Colonic mucosa (tissue), 4 donors: ENCODE measurements around the gene DOP1B. TPM values are rescaled to one million over a fixed set of nuclear protein-coding genes. Genes with fewer than 3 reads are reported as not detected.

Source experiments
- DNase-seq: peaks from one replicate; pipeline ENCODE4 v3.0.0-alpha.2; 2020
- H3K27ac ChIP-seq: fragments of 200-600 bp; one replicate; pipeline ENCODE4 v1.8.0; 2021
- H3K27me3 ChIP-seq: fragments of 200-600 bp; one replicate; pipeline ENCODE4 v1.8.0; 2021
- H3K36me3 ChIP-seq: fragments of 200-600 bp; one replicate; pipeline ENCODE4 v1.8.0; 2021
- H3K4me1 ChIP-seq: fragments of 200-600 bp; one replicate; pipeline ENCODE4 v1.8.0; 2021; ENCODE audit warnings: mild to moderate bottlenecking
- H3K4me3 ChIP-seq: fragments of 200-600 bp; one replicate; pipeline ENCODE4 v1.8.0; 2021
- H3K9ac ChIP-seq, 2 donors: one replicate each; pipeline ENCODE4 v1.7.0; 2013; ENCODE audit warnings: control low read depth in 2 of 2, low read depth in 2 of 2, low read length in 2 of 2
- H3K9me3 ChIP-seq: fragments of 200-600 bp; one replicate; pipeline ENCODE4 v1.8.0; 2021
- CTCF ChIP-seq: fragments of 200-600 bp; IDR thresholded peaks from one replicate; pipeline ENCODE4 v1.8.0; 2022; ENCODE audit warnings: antibody characterized with exemption, mild to moderate bottlenecking
- intact Hi-C: fragments of 100-400 bp; cut with DNase I; formaldehyde crosslinking; loops from one replicate; pipeline ENCODE4 v1.14.1; 2022
- total RNA-seq, 2 donors: library from RNA; stranded (reverse); fragmentation: NEBNext Ultra II Directional in 1 of 2; extraction: Animal tissue kit (Norgen Biotek cat#: 25700) in 1 of 2; gene quantifications; one replicate each; pipeline ENCODE4 v1.2.1, GENCODE V29; 2021
- donor health status: healthy.
- donor health status: DM: no; HTN: no; CAD: no.
- donor health status: DM: no; HTN: no; CAD: no.

Gene DOP1B, protein sequence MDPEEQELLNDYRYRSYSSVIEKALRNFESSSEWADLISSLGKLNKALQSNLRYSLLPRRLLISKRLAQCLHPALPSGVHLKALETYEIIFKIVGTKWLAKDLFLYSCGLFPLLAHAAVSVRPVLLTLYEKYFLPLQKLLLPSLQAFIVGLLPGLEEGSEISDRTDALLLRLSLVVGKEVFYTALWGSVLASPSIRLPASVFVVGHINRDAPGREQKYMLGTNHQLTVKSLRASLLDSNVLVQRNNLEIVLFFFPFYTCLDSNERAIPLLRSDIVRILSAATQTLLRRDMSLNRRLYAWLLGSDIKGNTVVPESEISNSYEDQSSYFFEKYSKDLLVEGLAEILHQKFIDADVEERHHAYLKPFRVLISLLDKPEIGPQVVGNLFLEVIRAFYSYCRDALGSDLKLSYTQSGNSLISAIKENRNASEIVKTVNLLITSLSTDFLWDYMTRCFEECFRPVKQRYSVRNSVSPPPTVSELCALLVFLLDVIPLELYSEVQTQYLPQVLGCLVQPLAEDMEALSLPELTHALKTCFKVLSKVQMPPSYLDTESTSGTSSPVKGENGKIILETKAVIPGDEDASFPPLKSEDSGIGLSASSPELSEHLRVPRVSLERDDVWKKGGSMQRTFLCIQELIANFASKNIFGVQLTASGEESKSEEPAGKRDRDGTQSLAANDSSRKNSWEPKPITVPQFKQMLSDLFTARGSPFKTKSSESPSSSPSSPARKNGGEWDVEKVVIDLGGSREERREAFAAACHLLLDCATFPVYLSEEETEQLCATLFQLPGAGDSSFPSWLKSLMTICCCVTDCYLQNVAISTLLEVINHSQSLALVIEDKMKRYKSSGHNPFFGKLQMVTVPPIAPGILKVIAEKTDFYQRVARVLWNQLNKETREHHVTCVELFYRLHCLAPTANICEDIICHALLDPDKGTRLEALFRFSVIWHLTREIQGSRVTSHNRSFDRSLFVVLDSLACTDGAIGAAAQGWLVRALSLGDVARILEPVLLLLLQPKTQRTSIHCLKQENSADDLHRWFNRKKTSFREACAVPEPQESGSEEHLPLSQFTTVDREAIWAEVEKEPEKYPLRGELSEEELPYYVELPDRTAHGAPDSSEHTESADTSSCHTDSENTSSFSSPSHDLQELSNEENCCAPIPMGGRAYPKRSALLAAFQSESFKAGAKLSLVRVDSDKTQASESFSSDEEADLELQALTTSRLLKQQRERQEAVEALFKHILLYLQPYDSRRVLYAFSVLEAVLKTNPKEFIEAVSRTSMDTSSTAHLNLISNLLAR (N-terminal part only)
- 10 to 100 TPM; 72.5 to 78.8 TPM for total RNA-seq

DNA sequence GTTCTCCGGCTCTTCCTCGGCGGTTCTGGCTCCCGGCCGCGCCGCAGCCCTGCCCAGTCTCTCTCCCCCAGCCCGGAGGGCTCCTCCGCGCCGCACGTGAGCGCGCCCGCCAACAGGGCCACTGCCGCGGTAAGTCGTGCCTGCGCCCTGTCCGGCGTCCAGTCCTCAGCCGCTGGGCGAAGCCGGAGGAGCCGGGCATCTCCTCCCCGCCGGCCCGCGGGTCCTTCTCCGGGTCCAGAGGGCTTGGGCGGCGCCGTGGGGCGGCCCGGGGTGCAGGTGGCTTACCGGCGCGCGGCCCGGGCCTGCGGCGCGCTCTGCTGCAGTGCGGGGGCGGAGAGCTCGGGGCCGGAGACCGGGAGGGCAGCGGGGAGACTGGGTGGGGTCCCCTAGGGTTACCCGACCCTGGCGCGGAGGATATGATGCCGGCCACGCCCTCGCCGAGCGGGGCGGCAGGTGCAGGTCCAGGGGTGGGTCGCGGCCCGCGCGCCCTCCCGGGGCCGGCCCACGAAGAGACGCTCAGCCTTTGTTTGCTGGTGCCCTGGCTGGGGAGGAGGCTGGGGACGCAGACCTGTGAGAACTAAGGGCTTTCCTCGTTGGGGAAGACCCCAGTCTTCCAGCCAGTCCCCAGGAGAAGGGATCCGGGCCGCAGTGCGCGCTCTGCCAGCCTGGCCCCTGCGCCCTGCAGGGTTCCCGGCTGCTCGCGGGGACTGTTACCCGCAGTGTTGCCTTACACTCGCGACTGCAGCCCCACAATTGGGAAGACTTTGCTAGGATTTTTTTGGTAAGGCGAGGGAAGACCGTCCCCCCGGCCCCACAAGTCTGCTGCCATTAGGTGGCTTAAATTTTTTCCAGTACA is at the start of gene DOP1B:
TSS of gene DOP1B (plus strand) at position 10 of the 856 bp plus-strand sequence. CDS start 7,910 bp downstream, outside the sequence.
- Histone ChIP-seq H3K27me3 (no peaks in the 10 kb centered on the region), H3K9me3 (no peaks in the 10 kb centered on the region), H3K4me3 (peak within 1 kb of the TSS; percentile 98), H3K9ac (peak within 1 kb of the TSS; percentile 93 to 97), H3K4me1 (peaks cover 8% of the 10 kb centered on the region), H3K36me3 (no peaks in the 10 kb centered on the region), H3K27ac (peak within 1 kb of the TSS; percentile 94)
- no peak for TF ChIP-seq CTCF
- peak; percentile 72 for DNase-seq
- intact Hi-C loops: no loop called here

DNA sequence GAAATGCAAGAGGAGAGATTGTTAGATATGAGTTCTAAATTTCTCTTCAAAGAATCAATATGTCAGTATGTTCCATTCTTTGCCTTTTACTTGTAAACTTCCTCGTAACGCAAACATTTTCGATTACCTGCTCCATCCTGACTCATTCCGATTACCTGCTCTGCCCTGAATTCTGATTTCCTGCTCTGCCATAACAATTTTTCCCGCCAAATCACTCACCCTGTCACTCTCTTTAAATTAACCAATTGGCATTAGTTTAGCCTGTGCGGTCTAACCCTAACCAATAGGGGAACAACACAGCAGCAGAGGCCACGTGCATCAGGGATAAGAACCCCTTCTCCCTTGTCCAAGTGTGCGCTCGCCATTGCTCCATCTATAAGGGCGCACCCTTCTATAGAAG is 46.8 kb upstream of the DOP1B start:
- intact Hi-C loops: loop anchor here (5.0 to 10.0 kb wide), 2 partner anchors 38 to 55 kb away; partner anchors contain the start of gene CBR1
- no peak for TF ChIP-seq CTCF
- H3K36me3 ChIP-seq: no peaks in the 10 kb centered on the region

DNA sequence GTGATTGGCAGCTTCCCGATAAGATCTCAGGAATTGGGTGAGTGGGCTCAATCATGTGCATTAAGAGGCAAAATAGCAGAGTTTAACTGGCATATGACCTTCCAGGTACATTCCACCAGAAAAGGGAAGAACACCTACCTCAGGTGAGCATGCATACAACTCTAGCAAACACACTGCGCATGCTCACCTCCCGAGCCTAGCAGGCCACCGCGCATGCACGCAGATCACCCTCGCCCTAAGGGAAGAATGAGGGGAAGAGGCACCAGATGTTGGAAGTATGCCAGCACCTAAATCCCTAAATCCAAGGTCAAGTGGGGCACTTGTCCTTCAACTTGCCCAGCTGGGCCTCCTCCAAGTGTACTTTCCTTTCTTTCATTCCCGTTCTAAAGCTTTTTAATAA is 45.4 kb upstream of the DOP1B start:
- H3K4me3 ChIP-seq: no peak overlapping the region
- H3K27ac ChIP-seq: no peak overlapping the region
- H3K4me1 ChIP-seq: no peaks in the 10 kb centered on the region
- intact Hi-C loops: loop anchor here (5.0 kb wide), 1 partner anchor 39 kb away; the partner anchor contains the start of gene CBR1
- H3K27me3 ChIP-seq: no peaks in the 10 kb centered on the region
- TF ChIP-seq CTCF: no peak
- DNase-seq: no peak
- no peaks in the 10 kb centered on the region for H3K9me3 ChIP-seq
- no peaks in the 10 kb centered on the region for H3K36me3 ChIP-seq
- no peak overlapping the region for H3K9ac ChIP-seq

More for the DNA sequence above, 46.8 kb upstream of the DOP1B start:
- no peaks in the 10 kb centered on the region for H3K4me1 ChIP-seq
- H3K9ac ChIP-seq: no peak overlapping the region
- H3K9me3 ChIP-seq: no peaks in the 10 kb centered on the region
- no peak overlapping the region for H3K27ac ChIP-seq
- H3K4me3 ChIP-seq: no peak overlapping the region
- no peak for DNase-seq
- H3K27me3 ChIP-seq: no peaks in the 10 kb centered on the region

DNA sequence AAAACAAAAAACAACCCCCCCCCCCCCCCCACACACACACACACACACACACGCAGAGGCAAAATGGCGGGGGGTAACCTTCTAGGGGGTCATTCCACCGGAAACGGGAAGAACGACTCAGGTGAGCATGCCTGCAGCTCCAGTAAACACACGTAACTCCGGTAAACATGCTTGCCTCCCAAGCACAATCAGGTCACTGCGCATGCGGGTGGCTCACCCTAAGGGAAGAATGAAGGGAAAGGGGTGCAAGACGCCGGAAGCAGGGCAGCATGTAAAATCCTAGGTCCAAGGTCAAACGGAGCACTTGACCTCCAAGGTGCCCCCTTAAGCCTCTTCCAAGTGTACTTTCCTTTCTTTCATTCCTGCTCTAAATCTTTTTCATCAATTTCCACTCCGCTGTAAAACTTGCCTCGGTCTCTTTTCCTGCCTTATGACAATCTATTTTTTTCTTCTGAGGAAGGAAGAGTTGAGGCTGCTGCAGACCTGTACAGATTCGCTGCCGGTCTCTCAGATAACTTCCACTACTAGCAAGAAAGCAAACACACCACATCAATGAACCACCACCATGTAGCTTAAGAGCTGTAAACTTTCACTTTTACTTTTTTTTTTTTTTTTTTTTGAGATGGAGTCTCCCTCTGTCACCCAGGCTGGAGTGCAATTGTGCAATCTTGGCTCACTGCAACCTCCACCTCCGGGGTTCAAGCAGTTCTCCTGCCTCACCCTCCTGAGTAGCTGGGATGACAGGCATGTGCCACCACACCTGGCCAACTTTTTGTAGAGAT is 42.8 kb upstream of the DOP1B start:
- H3K4me3 ChIP-seq: peak overlapping the region; percentile 38
- DNase-seq: peak; percentile 90
- H3K4me1 ChIP-seq: no peaks in the 10 kb centered on the region
- no peaks in the 10 kb centered on the region for H3K27me3 ChIP-seq
- H3K36me3 ChIP-seq: no peaks in the 10 kb centered on the region
- no peaks in the 10 kb centered on the region for H3K9me3 ChIP-seq
- TF ChIP-seq CTCF: no peak
- H3K27ac ChIP-seq: peak overlapping the region; percentile 2
- H3K9ac ChIP-seq: peak overlapping the region in 1 of 2 donors; percentile 72
- intact Hi-C loops: loop anchor here (5.0 kb wide), 1 partner anchor 42 kb away; the partner anchor contains the start of gene CBR1
